Measurements from ENCODE around the gene DHRS11.

DHRS11 gene

GRCh38 chr17:36616061-36617029, 24.7 kb downstream of the DHRS11 start:
- Mint-ChIP-seq H3K27me3 (ENCODE audit: low read depth) (no peaks in the 10 kb centered on the region), H3K27ac (no peak overlapping the region), H3K4me1 (ENCODE audit: low read depth) (no peaks in the 10 kb centered on the region), H3K4me3 (no peak overlapping the region), H3K36me3 (ENCODE audit: low read depth) (no peaks in the 10 kb centered on the region), H3K9me3 (no peaks in the 10 kb centered on the region)

DNA sequence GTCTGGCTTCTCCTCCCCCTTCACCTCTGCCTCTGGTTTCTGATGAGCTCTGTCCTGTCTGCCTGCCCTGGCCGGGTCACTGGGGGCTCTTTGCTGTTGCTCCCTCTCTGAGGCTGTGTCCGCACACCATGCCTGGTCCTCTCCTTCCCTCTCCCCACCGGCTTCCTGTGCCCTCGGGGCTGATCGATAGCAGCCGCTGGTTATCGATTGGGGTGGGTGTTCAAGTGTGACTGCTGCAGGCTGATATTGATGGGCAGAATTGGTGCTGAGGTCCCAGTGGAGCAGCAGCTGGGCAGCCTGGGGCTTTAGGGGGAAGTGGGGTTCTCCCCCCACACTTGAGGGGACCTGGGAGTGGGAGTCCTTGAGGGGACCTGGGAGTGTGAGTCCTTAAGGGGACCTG, 26.1 kb downstream of the DHRS11 start:
- no peaks in the 10 kb centered on the region for H3K9me3 Mint-ChIP-seq
- H3K4me1 Mint-ChIP-seq (ENCODE audit: low read depth), result no peaks in the 10 kb centered on the region
- no peaks in the 10 kb centered on the region for H3K36me3 Mint-ChIP-seq (ENCODE audit: low read depth)
- H3K27me3 Mint-ChIP-seq (ENCODE audit: low read depth), result no peaks in the 10 kb centered on the region
- H3K27ac Mint-ChIP-seq, result no peak overlapping the region
- no peak overlapping the region for H3K4me3 Mint-ChIP-seq

- H3K9me3 Mint-ChIP-seq, result no peaks in the 10 kb centered on the region
- H3K4me3 Mint-ChIP-seq, result no peak overlapping the region
- H3K27me3 Mint-ChIP-seq (ENCODE audit: low read depth), result no peaks in the 10 kb centered on the region
- H3K36me3 Mint-ChIP-seq (ENCODE audit: low read depth), result no peaks in the 10 kb centered on the region
- no peaks in the 10 kb centered on the region for H3K4me1 Mint-ChIP-seq (ENCODE audit: low read depth)
- H3K27ac Mint-ChIP-seq, result no peak overlapping the region
Observed at GRCh38 chr17:36623281-36623680, 31.6 kb downstream of the DHRS11 start.

GRCh38 chr17:36625188-36625587, 33.5 kb downstream of the DHRS11 start:
- Mint-ChIP-seq H3K36me3 (ENCODE audit: low read depth) (no peaks in the 10 kb centered on the region), H3K4me3 (no peak overlapping the region), H3K27ac (no peak overlapping the region), H3K27me3 (ENCODE audit: low read depth) (no peaks in the 10 kb centered on the region), H3K4me1 (ENCODE audit: low read depth) (peaks cover 3% of the 10 kb centered on the region), H3K9me3 (no peaks in the 10 kb centered on the region)

- H3K36me3 Mint-ChIP-seq (ENCODE audit: low read depth), result no peaks in the 10 kb centered on the region
- no peaks in the 10 kb centered on the region for H3K9me3 Mint-ChIP-seq
- no peak overlapping the region for H3K4me3 Mint-ChIP-seq
- H3K4me1 Mint-ChIP-seq (ENCODE audit: low read depth), result peaks cover 3% of the 10 kb centered on the region
- H3K27me3 Mint-ChIP-seq (ENCODE audit: low read depth), result peaks cover 3% of the 10 kb centered on the region
- H3K27ac Mint-ChIP-seq, result no peak overlapping the region
Observed at GRCh38 chr17:36627101-36627500, 35.4 kb downstream of the DHRS11 start.

DNA sequence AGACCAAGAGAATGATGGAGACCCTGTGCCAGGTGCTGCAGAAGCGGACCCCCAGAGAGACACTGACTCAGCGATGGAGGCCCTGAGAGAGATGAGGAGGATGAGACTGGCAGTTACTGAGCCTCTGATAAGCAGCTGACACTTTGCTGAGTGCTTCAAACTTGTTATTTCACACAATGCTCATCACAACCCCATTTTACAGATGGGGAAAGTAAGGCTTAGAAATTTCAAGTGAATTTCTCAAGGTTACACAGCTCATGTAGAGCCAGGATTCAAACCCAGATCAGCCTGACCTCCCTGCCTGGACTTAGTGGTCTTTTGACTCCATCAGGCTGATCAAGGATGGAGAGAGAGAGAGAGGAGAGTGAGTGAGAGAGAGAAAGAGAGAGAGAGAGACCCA, 36.9 kb downstream of the DHRS11 start:
- Mint-ChIP-seq H3K4me1 (ENCODE audit: low read depth) (peaks cover 3% of the 10 kb centered on the region), H3K27ac (no peak overlapping the region), H3K4me3 (no peak overlapping the region), H3K27me3 (ENCODE audit: low read depth) (peaks cover 8% of the 10 kb centered on the region), H3K9me3 (no peaks in the 10 kb centered on the region), H3K36me3 (ENCODE audit: low read depth) (no peaks in the 10 kb centered on the region)

DNA sequence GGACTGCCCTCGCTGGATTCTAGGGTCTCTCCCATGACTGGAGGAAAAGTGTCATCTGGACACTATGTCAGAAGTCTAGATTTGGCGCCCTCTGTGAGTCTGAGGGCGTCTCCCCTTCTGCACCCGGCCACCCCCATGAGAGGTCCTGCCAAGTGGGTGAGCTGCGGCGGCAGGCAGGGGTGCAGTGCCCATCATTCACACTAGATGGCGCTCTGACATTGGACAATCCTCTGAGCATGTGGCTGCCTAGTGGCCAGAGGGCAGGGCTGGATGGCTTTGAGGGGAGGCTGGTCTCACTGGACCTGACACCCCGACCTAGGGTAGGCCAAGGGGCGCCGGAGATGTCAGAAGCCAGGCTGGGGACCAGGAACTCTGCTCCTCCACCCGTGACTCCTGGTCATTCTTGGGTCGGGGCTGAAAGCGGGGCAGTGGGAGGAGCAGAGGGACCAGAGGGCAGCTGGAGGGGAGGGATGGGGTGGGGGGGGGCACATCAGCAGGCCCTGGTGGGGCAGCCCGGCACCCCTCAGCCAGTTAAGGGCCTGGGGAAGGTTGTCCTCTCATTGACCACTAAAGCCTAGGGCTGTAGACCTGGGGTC, 37.7 kb downstream of the DHRS11 start:
- H3K27me3 Mint-ChIP-seq (ENCODE audit: low read depth), result peaks cover 11% of the 10 kb centered on the region
- H3K27ac Mint-ChIP-seq, result no peak overlapping the region

DNA sequence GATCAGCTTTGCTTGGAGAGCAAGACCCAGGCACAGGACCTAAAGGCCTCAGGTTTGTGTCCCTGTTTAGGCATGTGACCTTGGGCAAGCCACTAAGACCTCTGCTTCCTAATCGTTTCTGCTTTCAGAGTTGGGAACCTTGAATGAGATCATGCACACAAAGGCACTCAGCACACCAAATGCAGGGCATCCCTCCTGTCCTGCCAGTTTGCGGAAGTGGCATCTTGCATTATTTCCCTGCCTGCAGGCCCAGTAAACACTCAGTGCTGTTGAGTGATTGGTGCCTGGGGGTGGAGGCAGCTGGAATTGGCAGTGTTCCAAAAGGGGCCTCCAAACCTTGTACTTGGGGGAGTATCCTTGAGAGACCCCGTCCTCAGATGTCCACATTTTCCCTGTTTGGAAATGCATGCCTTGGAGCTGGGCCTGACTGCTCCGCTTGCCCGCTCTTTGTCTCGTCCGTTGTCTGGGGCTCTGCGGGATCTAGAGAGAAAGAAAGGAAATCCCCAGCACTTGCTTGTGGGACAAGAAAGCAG, 38.4 kb downstream of the DHRS11 start:
- Mint-ChIP-seq H3K9me3 (no peaks in the 10 kb centered on the region), H3K36me3 (ENCODE audit: low read depth) (no peaks in the 10 kb centered on the region), H3K27me3 (ENCODE audit: low read depth) (peaks cover 12% of the 10 kb centered on the region), H3K4me1 (ENCODE audit: low read depth) (peaks cover 3% of the 10 kb centered on the region), H3K4me3 (no peak overlapping the region), H3K27ac (no peak overlapping the region)

More for the DNA sequence above, 37.7 kb downstream of the DHRS11 start:
- H3K9me3 Mint-ChIP-seq, result no peaks in the 10 kb centered on the region
- no peaks in the 10 kb centered on the region for H3K36me3 Mint-ChIP-seq (ENCODE audit: low read depth)
- peaks cover 3% of the 10 kb centered on the region for H3K4me1 Mint-ChIP-seq (ENCODE audit: low read depth)
- H3K4me3 Mint-ChIP-seq, result no peak overlapping the region

DNA sequence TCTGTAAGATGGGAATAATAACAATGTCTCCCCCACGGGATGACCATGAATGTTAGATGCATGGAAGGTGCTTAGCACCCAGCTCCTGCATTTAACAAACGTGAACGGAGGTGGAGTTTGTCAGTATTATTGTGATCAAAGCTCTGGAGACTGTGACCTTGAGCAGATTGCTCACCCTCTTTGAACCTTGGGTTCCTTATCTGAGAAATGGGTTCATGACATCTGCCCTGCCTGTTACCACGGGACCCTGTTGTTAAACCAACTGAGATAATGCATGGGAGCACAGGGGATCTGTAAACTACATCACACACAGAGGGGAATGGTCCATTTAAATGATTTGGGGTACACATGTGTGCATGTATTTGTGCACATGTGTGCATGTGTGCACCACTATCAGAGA, 39.3 kb downstream of the DHRS11 start:
- Mint-ChIP-seq H3K4me1 (ENCODE audit: low read depth) (peaks cover 3% of the 10 kb centered on the region), H3K4me3 (no peak overlapping the region), H3K27ac (no peak overlapping the region), H3K36me3 (ENCODE audit: low read depth) (no peaks in the 10 kb centered on the region), H3K27me3 (ENCODE audit: low read depth) (peaks cover 17% of the 10 kb centered on the region), H3K9me3 (no peaks in the 10 kb centered on the region)

DNA sequence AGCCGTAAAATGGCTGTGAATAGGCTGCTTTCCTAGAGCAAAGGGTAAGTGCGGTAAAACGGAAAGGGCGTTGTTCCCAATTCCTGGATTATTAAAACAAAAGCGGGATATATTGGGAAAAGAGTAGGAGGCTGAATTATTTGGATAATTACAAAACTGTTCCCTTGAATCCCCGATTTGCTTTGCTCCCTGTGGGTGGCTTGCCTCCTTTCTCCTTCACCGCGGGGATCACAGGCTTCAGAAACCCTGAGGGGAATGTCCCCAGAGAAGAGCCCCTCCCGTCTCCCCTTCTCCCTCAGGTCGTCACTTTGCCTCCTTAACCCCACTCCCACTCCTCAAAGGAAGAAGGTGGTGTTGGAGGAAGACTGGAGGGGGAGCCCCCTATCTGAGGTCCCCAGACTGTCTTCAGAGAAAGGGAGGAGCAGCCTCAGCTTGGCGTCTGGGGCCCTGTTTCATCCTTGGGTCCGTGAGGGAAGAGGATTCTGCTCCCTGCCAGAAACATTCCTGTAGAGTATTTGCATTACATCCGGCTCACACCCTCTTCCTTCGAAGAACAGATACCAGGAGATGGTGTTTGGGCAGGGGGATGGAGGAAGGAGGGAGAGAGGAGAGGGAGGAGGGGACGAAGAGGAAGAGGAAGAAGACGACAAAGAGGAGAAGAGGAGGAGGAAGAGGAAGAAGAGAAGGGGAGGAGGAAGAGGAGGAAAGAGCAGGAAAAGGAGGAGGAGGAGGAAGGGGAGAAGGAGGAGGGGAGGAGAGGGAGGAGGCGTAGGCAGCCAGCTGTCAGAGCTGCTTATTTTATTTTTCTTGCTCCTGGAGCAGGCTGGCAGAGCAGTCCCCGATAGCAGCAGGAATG, 41.5 kb downstream of the DHRS11 start:
- Mint-ChIP-seq H3K36me3 (ENCODE audit: low read depth) (no peaks in the 10 kb centered on the region), H3K4me3 (no peak overlapping the region), H3K4me1 (ENCODE audit: low read depth) (peaks cover 3% of the 10 kb centered on the region), H3K27ac (no peak overlapping the region), H3K9me3 (no peaks in the 10 kb centered on the region), H3K27me3 (ENCODE audit: low read depth) (peaks cover 27% of the 10 kb centered on the region)

GRCh38 chr17:36640346-36640745, 48.7 kb downstream of the DHRS11 start:
- H3K27ac Mint-ChIP-seq, result no peak overlapping the region
- H3K4me3 Mint-ChIP-seq, result no peak overlapping the region
- H3K4me1 Mint-ChIP-seq (ENCODE audit: low read depth), result peaks cover 12% of the 10 kb centered on the region
- H3K9me3 Mint-ChIP-seq, result no peaks in the 10 kb centered on the region
- H3K27me3 Mint-ChIP-seq (ENCODE audit: low read depth), result peaks cover 76% of the 10 kb centered on the region
- no peaks in the 10 kb centered on the region for H3K36me3 Mint-ChIP-seq (ENCODE audit: low read depth)

GRCh38 chr17:36640836-36641235, 49.2 kb downstream of the DHRS11 start:
- Mint-ChIP-seq H3K27me3 (ENCODE audit: low read depth) (peaks cover 80% of the 10 kb centered on the region), H3K9me3 (no peaks in the 10 kb centered on the region), H3K4me1 (ENCODE audit: low read depth) (peaks cover 12% of the 10 kb centered on the region), H3K4me3 (no peak overlapping the region), H3K27ac (no peak overlapping the region), H3K36me3 (ENCODE audit: low read depth) (no peaks in the 10 kb centered on the region)

DNA sequence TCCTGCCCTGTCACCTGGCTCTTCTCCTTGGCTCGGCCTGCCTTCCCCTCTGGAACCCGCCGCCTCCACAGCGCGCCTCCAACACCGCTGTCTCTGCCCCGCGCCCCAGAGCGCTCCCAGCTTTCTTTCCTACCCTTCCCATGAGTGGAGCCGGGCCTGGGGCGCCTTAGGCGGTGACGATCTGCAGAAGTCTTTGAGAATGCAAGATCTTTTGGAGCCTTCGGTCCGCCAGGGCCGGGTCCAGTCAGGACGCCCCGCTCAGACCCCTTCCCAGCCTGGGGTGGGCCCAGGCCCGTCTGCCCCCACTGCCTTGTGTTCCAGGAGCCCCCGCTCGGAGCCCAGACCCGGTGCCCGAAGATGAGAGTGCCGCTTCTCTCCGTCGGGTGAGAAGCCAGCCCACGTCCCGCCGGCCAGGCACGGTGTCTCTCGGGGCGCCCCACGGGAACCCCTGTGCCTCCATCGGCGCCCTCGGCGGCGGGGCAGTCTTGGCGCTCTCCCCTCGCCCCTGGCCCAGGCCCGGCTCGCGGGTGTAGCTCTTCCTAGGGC, 49.7 kb downstream of the DHRS11 start:
- no peak overlapping the region for H3K27ac Mint-ChIP-seq
- peaks cover 84% of the 10 kb centered on the region for H3K27me3 Mint-ChIP-seq (ENCODE audit: low read depth)
- no peak overlapping the region for H3K4me3 Mint-ChIP-seq
- H3K36me3 Mint-ChIP-seq (ENCODE audit: low read depth), result no peaks in the 10 kb centered on the region
- peaks cover 12% of the 10 kb centered on the region for H3K4me1 Mint-ChIP-seq (ENCODE audit: low read depth)
- H3K9me3 Mint-ChIP-seq, result no peaks in the 10 kb centered on the region

Measured in T-helper 1 cell treated with Interleukin-12 subunit alpha and Interleukin-12 subunit beta and Interleukin-4 antibody, amounts not matched to agents 30 μg/mL and 1 μg/mL, for 36 hours (primary cell).